Camera-type eye (tissue), 1 donor: ENCODE results near the gene UCN2. TPM values are rescaled to one million over a fixed set of nuclear protein-coding genes. Genes with fewer than 3 reads are reported as not detected.

Experiments used
- total RNA-seq: library from RNA; depleted of rRNA; stranded (reverse); fragments of >200 nt; gene quantifications from one replicate; pipeline ENCODE4 v1.2.3, GENCODE V29; 2014

The UCN2 gene, protein sequence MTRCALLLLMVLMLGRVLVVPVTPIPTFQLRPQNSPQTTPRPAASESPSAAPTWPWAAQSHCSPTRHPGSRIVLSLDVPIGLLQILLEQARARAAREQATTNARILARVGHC
- total RNA-seq: 0.33 TPM

DNA sequence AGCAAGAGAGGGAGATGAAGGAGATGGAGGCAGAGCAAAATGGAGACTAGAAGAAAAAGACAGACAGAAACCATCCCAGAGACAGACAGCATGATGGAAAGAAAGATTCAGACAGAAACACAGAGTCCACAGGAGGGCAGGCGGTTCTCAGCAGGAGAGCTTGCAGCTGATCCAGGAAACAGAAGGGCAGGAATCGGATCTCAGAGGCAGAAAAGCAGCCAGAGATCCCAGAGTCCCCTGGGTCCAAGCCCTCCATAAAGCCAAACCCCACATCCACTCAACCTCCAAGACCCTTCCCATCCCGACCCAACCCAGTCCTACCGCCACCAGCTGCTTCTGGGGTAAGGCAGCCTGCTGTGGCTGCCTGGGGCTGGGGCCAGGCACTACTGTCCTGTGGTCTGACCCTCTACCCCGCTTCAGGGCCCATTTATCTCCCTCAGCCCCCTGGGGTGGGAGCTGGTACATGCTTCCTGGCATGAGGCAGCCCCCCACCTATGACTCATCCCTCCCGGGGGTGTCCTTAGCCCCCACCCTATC is at the start of gene UCN2:
UCN2 (minus strand) TSS at position 400 of the 537 bp plus-strand sequence. CDS start 657 bp downstream, outside the sequence.

DNA sequence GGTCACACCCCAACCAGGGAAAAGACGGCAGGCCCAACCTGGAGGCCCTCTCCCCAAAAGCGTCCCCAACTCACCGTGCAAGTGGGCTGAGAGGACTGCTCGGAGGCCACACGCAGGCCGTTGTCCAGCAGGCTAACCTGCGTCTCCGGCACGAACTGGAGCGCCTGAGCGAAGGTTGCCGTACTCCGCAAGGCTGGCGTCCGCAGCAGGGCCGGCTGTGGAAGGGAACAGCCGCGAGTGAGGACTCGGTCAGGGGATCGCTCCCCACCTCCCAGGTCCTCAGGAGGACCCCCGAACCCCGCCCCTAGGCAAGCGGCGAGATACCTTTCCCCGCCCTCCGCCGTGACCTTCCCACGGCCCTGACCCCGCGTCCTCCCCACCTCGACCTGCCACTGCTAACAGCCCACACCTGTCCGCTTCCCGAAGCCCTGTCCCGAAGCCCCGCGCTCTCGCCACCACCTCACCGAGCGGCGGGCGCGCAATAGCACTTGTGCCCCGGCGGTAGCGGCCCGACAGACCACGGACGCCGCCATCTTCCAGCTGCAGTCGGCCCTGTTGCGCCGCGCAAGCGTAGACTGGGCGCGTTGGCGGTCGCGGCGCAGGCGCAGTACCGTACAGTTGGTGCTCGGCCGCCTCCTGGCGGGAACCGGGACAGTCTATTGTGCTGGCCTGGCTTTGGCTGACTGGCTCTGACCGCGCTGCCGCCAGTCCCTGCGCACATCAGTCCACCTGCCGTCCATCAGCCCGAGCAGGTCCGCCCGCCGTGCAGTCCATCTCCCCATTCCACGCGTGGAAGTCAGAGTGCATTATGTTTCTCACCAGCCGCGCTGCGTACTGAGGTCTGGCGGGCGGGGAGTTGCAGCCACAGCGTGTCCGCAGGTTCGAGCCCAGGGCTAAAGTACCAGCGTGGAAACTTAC is 45.8 kb upstream of the UCN2 start, which contains the start of gene UQCRC1:
UQCRC1 (minus strand) TSS at position 559 of the 918 bp plus-strand sequence; CDS start at position 533, 26 bp downstream.

DNA sequence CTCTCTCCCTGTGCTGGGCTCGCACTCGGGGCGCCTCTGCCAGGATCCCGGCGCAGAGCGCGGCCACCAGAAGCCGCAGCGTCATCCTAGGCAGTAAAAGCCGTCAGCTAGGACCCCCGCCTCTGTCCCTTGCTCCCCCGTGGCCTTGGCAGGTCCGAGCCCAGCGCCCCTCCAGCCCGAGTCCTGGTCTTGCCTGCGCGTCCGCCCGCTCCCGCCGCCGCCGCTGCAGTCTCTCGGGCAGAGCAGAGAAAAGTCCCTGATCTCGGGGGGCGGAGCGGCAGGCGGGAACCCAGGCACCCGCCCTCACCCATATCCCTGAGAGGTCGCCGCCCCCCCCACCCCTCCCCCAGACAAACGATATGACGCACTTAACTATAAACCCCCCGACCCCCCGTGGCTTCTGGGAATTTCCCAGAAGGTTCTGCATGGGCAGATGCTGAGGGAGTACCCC is 31.5 kb upstream of the UCN2 start, which contains the start of gene COL7A1:
COL7A1 (minus strand) TSS at position 255 of the 451 bp plus-strand sequence; CDS start at position 85, 170 bp downstream.

DNA sequence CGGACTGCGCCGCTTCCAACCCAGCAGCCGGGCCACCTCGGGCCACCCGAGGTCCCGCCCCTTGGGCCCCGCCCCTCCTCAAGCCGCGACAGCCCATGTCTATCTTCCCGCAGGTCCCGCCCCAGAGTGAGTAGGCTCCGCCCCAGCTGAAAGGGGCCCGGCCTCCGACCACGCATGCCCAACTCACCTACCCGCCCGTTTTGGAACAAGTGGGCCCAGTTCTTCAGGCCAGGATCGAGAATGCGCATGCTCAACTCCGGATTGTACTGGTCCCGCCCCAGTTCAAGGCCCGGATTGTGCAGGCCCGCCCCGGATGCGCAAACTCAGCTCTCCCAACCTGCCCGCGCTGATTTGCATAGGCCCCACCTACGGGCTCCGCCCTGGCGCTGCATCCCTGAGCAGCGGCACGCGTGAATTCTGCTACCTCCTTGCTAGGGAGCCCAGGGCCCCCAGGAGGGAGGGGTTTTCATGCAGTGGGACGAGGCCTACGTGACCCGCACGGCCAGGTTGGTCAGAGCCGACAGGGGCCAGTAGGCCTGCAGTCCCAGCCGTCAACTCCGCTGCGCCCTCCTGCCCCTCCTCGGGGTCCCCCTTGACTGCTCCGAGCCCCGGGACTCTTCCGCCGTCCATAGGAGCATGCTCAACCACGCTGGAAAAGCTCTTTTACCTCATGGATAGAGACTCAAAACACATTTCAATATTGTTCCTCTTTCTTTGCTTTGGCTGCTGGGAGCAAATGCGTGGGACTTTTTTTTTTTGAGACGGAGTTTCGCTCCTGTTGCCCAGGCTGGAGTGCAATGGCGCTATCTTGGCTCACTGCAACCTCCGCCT is 6.6 kb downstream of the UCN2 start, which contains the start of gene PFKFB4:
PFKFB4 (minus strand) TSS at position 8 of the 831 bp plus-strand sequence. CDS start 26 bp downstream, outside the sequence.

Other genes starting within 250 kb of the UCN2 start
- not detected for gene SPINK8, start 230.1 kb downstream of the UCN2 start, total RNA-seq
- not detected for gene FBXW12, start 191.6 kb downstream of the UCN2 start, total RNA-seq
- 92.6 TPM for gene PLXNB1, start 133.7 kb downstream of the UCN2 start, total RNA-seq
- 10.4 TPM for gene CCDC51, start 123.7 kb downstream of the UCN2 start, total RNA-seq
- 194 TPM for gene TMA7, start 123.5 kb downstream of the UCN2 start, total RNA-seq
- gene ATRIP, start 117.0 kb downstream of the UCN2 start, total RNA-seq: 8.9 TPM
- gene SHISA5, start 59.6 kb downstream of the UCN2 start, total RNA-seq: 56.9 TPM
- 9.6 TPM for gene PFKFB4, start 7.0 kb downstream of the UCN2 start, total RNA-seq
- gene COL7A1, start 31.5 kb upstream of the UCN2 start, total RNA-seq: 21.8 TPM
- 184 TPM for gene UQCRC1, start 45.9 kb upstream of the UCN2 start, total RNA-seq
- gene TMEM89, start 58.0 kb upstream of the UCN2 start, total RNA-seq: not detected
- 13.1 TPM for gene SLC26A6, start 71.7 kb upstream of the UCN2 start, total RNA-seq
- 26.3 TPM for gene CELSR3, start 99.1 kb upstream of the UCN2 start, total RNA-seq
- gene NCKIPSD, start 122.1 kb upstream of the UCN2 start, total RNA-seq: 17.0 TPM
- 111 TPM for gene IP6K2, start 153.4 kb upstream of the UCN2 start, total RNA-seq